Smooth muscle cell of the brain vasculature (primary cell): ENCODE results near the gene MYO7B.

Experiments used
- DNase-seq: peaks from one replicate; pipeline ENCODE4 v3.0.0-alpha.2; 2012; ENCODE audit warnings: low read depth, low spot score

The MYO7B gene

DNA sequence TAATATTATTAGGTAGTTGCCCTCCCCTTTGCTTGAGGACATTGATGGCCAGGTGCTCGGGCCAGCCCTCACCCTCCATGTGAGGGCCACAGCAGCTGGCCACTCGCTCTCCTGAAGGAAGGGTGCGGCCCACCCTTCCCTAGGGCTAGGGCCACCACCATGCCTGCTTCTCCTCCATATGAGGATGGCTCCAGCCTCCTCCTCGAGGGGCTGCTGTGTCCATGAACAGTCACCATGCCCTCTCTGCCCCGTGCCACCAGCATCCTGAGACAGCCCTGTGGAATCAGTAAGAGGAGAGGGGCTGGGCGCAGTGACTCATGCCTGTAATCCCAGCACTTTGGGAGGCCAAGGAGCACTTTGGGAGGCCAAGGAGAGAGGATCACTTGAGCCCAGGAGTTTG, 112.8 kb downstream of the MYO7B start:
- no peak for DNase-seq

- DNase-seq = no peak
Measured at GRCh38 chr2:127649100-127649611, 113.7 kb downstream of the MYO7B start.

DNA sequence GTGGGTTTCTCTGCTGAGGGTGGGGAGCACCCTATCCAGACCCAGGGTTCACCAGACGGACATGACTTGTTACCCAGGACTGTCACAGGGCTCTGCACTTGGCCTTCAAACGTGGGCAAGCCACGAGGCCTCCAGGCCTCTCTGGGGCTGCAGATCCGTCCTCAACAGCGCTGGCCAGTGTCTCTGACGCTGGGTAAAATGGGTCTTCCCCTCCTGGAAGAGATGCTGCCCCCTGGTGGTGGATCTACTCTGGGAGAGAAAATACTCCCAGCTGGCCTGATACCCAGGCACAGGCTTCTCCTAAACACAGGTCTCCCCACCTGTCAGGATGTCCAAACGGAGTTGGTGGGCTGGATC, 114.2 kb downstream of the MYO7B start:
- peak; percentile 69 for DNase-seq

- no peak for DNase-seq
Measured at GRCh38 chr2:127650041-127650784, 114.7 kb downstream of the MYO7B start.

DNA sequence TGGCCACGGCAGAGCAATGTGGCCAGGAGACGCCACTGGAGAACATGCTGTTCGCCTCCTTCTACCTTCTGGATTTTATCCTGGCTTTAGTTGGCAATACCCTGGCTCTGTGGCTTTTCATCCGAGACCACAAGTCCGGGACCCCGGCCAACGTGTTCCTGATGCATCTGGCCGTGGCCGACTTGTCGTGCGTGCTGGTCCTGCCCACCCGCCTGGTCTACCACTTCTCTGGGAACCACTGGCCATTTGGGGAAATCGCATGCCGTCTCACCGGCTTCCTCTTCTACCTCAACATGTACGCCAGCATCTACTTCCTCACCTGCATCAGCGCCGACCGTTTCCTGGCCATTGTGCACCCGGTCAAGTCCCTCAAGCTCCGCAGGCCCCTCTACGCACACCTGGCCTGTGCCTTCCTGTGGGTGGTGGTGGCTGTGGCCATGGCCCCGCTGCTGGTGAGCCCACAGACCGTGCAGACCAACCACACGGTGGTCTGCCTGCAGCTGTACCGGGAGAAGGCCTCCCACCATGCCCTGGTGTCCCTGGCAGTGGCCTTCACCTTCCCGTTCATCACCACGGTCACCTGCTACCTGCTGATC, 115.4 kb downstream of the MYO7B start:
- DNase-seq = no peak

DNA sequence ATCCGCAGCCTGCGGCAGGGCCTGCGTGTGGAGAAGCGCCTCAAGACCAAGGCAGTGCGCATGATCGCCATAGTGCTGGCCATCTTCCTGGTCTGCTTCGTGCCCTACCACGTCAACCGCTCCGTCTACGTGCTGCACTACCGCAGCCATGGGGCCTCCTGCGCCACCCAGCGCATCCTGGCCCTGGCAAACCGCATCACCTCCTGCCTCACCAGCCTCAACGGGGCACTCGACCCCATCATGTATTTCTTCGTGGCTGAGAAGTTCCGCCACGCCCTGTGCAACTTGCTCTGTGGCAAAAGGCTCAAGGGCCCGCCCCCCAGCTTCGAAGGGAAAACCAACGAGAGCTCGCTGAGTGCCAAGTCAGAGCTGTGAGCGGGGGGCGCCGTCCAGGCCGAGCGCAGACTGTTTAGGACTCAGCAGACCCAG, 115.9 kb downstream of the MYO7B start:
- DNase-seq = no peak

GRCh38 chr2:127651971-127652550, 116.6 kb downstream of the MYO7B start:
- DNase-seq = no peak

- DNase-seq = no peak
Measured at GRCh38 chr2:127652786-127653357, 117.4 kb downstream of the MYO7B start.

- DNase-seq = no peak
Measured at GRCh38 chr2:127653421-127654083, 118.1 kb downstream of the MYO7B start.

DNA sequence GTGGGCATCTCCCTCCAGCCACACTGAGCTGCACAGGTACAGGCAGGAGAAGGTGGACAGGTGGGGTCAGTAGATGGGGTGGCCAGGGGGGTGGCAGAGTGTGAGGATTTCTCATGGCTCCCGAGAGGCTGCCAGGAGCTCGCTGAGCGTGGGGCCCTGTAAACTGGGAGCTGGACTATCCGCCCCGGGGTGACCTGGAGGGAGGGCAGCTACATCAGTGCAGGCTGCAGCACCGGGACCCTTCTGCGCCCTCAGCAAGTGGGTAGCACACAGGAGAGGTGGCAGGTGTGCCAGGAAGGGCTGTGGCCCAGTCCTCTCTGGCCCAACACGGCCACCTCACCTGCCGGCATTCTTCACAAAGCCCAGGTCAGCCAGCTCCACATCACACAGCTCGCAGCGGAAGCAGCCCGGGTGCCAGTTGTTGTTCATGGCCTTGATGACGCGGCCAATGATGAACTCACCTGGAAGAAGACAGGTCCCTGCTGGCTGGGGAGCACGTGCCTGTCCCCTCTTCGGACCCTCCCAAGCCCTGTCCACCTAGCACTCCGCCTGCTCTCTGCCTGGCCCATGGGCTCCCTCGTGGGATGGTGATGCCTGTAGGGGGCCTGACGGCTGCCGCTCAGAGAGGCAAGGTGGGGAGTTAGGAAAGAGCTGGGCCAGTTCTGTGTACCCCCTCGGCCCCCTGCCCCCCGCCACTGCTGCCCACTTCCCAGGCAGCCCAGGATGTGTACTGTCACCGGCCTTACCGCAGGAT, 118.8 kb downstream of the MYO7B start:
- no peak for DNase-seq

- no peak for DNase-seq
Measured at GRCh38 chr2:127654838-127655175, 119.3 kb downstream of the MYO7B start.

DNA sequence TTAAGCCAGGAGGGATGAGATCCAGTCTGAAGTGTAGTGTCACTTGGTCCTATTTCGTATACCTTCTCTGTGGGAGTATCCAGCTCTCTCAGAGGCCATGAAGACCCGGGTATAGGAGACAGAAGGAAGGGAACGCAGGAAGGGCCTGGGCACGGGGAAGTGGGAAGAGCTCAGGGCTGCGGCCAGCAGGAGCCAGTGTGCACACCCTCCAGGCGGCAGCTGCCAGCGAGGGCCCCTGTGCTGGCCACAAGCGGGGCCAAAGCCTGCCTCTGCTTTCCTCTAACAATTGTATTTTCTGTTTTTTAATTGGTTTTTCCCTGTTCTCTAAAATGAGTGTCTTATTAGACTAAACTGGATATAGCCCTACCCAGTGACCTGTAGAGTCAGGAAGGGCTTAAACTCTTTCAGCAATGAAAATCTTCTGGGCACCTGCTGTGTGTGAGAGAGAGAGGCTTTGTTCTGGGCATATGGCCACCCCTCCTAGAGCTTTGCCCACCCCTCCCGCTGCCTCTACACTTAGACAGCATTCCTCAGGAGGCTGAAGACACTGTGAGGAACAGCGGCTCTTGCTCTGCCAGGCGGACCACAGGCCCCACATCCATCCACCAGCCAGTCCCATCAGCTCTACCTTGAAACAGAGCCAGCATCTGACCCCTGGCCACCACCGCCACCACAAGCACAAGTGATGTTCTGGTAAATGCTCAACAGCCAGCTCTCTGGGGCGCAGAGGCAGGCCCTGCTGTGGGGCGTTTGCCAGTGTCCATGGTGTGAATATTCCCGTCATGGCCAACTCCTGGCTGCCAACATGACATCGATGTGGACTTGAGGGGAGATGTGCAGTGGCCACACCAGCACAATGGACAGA, 120.0 kb downstream of the MYO7B start:
- DNase-seq = no peak

GRCh38 chr2:127656569-127657231, 121.2 kb downstream of the MYO7B start:
- no peak for DNase-seq

- DNase-seq = no peak
Measured at GRCh38 chr2:127657232-127657595, 121.7 kb downstream of the MYO7B start.

DNA sequence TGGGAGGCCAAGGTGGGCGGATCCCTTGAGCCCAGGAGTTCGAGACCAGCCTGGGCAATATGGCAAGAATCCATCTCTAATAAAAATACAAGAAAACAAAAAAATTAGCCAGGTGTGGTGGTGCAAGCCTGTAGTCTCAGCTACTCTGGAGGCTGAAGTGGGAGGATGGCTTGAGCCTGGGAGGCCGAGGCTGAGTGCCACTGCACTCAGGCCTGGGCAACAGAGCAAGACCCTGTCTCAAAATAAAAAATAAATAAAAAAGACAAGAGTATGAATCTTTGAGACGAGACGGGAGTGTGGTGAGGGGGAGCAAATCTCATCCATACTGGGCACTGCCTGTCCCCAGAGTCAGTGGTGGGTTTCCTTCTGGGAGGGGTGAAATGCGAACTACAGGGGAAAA, 122.7 kb downstream of the MYO7B start:
- no peak for DNase-seq

DNA sequence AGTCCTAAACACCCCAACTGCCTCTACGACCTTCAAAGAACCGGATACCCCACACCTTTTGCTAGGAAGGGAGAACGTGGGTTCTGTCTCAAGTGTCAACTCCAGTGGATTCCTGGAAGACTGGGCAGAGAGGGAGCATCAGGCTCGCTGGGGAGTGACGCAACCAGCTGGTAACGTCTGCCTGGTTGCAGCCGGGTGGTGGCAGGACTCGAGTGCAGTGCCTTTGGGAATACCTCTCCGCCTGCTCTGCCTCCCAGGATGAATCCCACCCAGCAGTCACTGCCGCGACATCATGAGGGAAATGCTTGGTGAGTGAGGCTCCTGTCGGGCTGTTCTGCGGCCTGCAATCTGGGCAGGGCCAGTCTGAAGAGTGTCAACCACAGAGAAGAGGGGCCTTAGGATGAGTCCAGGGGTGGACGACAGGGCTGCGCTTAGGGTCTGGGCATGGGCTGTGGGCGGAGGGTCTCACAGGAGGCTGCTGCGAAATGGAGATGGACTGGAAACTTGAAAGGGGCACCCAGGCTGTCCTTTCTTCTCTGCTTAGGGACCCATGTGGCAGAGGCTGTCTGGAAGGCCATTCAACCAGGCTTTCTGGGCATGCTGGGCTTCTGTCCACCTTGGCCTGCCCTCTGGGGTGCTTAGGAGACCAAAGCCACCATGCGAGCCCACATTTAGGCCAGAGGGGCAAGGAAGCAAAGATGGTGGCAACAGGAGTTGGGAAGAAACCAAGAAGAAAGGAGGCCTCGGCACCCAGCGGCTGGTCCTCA, 123.3 kb downstream of the MYO7B start:
- no peak for DNase-seq

- no peak for DNase-seq
Measured at GRCh38 chr2:127659408-127660290, 124.2 kb downstream of the MYO7B start.

DNA sequence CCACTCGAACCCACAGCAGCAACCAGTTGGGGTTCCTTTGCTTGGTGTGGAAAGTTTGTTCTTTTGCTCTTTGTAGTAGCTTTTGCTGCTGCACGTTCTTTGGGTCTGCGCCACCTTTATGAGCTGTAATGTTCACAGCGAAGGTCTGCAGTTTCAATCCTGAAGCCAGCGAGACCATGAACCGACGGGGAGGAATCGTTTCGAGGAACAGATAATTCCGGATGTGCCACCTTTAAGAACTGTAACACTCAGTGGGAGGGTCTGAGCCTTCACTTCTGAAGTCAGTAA, 124.8 kb downstream of the MYO7B start:
- no peak for DNase-seq
